ENCODE results near the gene GBA2. TPM values are rescaled to one million over a fixed set of nuclear protein-coding genes. Genes with fewer than 3 reads are reported as not detected.

Gene GBA2
- total RNA-seq, result 84.9 and 95.9 TPM in 2 replicates
- long read RNA-seq, partial matches to known transcripts, result 11 of 24 reads
- long read RNA-seq, other reads (novel, unspliced or antisense), result 13 of 24 reads

GRCh38 chr9:35748858-35749514 lies at the start of gene GBA2, which contains the start of gene RGP1:
Gene GBA2 (minus strand): TSS chr9:35749228. CDS start chr9:35748704, 524 bp downstream.
Gene RGP1 (plus strand): TSS chr9:35749287. CDS start chr9:35749756, 469 bp downstream.
- H3K4me1 Mint-ChIP-seq, result peaks cover 37% of the 10 kb centered on the region
- DNase-seq (ENCODE audit: low read depth, low spot score), result peak; percentile 67
- no peaks in the 10 kb centered on the region for H3K27me3 Mint-ChIP-seq (ENCODE audit: low read depth)
- peaks cover 11% of the 10 kb centered on the region for H3K36me3 Mint-ChIP-seq (ENCODE audit: low read depth)
- no peak for TF ChIP-seq CTCF (conservative IDR thresholded peaks at IDR 0.05)
- H3K9me3 Mint-ChIP-seq, result no peaks in the 10 kb centered on the region
- peak within 1 kb of the TSS; percentile 95 for H3K4me3 Mint-ChIP-seq
- H3K27ac Mint-ChIP-seq (ENCODE audit: unreplicated experiment), result peak within 1 kb of the TSS; percentile 78

GRCh38 chr9:35797311-35798109 lies 48.5 kb upstream of the GBA2 start:
- no peak overlapping the region for H3K4me3 Mint-ChIP-seq

GRCh38 chr9:35795695-35796094 lies 46.7 kb upstream of the GBA2 start:
- TF ChIP-seq CTCF (conservative IDR thresholded peaks at IDR 0.05), result no peak
- Mint-ChIP-seq H3K27ac (ENCODE audit: unreplicated experiment) (no peak overlapping the region), H3K4me3 (no peak overlapping the region), H3K27me3 (ENCODE audit: low read depth) (no peaks in the 10 kb centered on the region), H3K9me3 (no peaks in the 10 kb centered on the region), H3K4me1 (peaks cover 24% of the 10 kb centered on the region), H3K36me3 (ENCODE audit: low read depth) (no peaks in the 10 kb centered on the region)
- no peak for DNase-seq (ENCODE audit: low read depth, low spot score)

More at GRCh38 chr9:35797311-35798109, 48.5 kb upstream of the GBA2 start:
- TF ChIP-seq CTCF (conservative IDR thresholded peaks at IDR 0.05), result no peak
- no peak for DNase-seq (ENCODE audit: low read depth, low spot score)
- Mint-ChIP-seq H3K9me3 (no peaks in the 10 kb centered on the region), H3K4me1 (peaks cover 23% of the 10 kb centered on the region), H3K36me3 (ENCODE audit: low read depth) (peaks cover 3% of the 10 kb centered on the region), H3K27ac (ENCODE audit: unreplicated experiment) (no peak overlapping the region), H3K27me3 (ENCODE audit: low read depth) (no peaks in the 10 kb centered on the region)

- H3K4me3 Mint-ChIP-seq, result peak overlapping the region; percentile 56
- H3K27ac Mint-ChIP-seq (ENCODE audit: unreplicated experiment), result peak overlapping the region; percentile 62
- no peaks in the 10 kb centered on the region for H3K36me3 Mint-ChIP-seq (ENCODE audit: low read depth)
- peaks cover 31% of the 10 kb centered on the region for H3K4me1 Mint-ChIP-seq
- no peaks in the 10 kb centered on the region for H3K9me3 Mint-ChIP-seq
- no peak for DNase-seq (ENCODE audit: low read depth, low spot score)
- H3K27me3 Mint-ChIP-seq (ENCODE audit: low read depth), result no peaks in the 10 kb centered on the region
- TF ChIP-seq CTCF (conservative IDR thresholded peaks at IDR 0.05), result no peak
These were observed 44.4 kb upstream of the GBA2 start for GRCh38 chr9:35793461-35793860.

- peak overlapping the region; percentile 56 for H3K4me3 Mint-ChIP-seq
- no peaks in the 10 kb centered on the region for H3K9me3 Mint-ChIP-seq
- no peak overlapping the region for H3K27ac Mint-ChIP-seq (ENCODE audit: unreplicated experiment)
- DNase-seq (ENCODE audit: low read depth, low spot score), result no peak
- H3K4me1 Mint-ChIP-seq, result peaks cover 31% of the 10 kb centered on the region
- no peaks in the 10 kb centered on the region for H3K36me3 Mint-ChIP-seq (ENCODE audit: low read depth)
- no peaks in the 10 kb centered on the region for H3K27me3 Mint-ChIP-seq (ENCODE audit: low read depth)
- TF ChIP-seq CTCF (conservative IDR thresholded peaks at IDR 0.05), result no peak
These were observed 43.8 kb upstream of the GBA2 start for GRCh38 chr9:35792826-35793225.
